Gastrocnemius medialis (tissue), 4 donors: ENCODE data around the gene SLC2A14. TPM values are rescaled to one million over a fixed set of nuclear protein-coding genes. Genes with fewer than 3 reads are reported as not detected.
"Not testable (repeated sequence)": the region's sequence is repeated elsewhere in the genome, so short reads cannot be mapped to it uniquely, and the experiment has no call there.

Experiments used
- ATAC-seq, 2 donors: fragments of 150-250 bp; one replicate each; pipeline ENCODE4 v1.9.1; 2016
- DNase-seq, 2 donors: peaks; one replicate each; pipeline ENCODE4 v3.0.0-alpha.2; 2019
- H3K27ac ChIP-seq, 4 donors: fragments of 200-600 bp; sonication (generic); 1 replicate in 1 of 4; 2 replicates in 3 of 4; pipeline ENCODE4 v1.5.1; 2016 to 2018; ENCODE audit warnings: mild to moderate bottlenecking in 2 of 4, moderate library complexity in 1 of 4
- H3K27me3 ChIP-seq, 3 donors: fragments of 200-600 bp; sonication (generic) in 2 of 3; 1 replicate in 1 of 3; 2 replicates in 2 of 3; pipeline versions ENCODE4 v1.5.1 to v1.6.0; 2016 to 2019; ENCODE audit warnings: mild to moderate bottlenecking in 1 of 3, moderate library complexity in 1 of 3
- H3K36me3 ChIP-seq, 2 donors: fragments of 200-600 bp; sonication (generic) in 1 of 2; one replicate each; pipeline ENCODE4 v1.5.1; 2017 to 2018
- H3K4me1 ChIP-seq, 2 donors: fragments of 200-600 bp; sonication (generic) in 1 of 2; one replicate each; pipeline ENCODE4 v1.5.1; 2016 to 2017; ENCODE audit warnings: mild to moderate bottlenecking in 2 of 2
- H3K4me3 ChIP-seq, 4 donors: fragments of 200-600 bp; sonication (generic) in 3 of 4; 1 replicate in 1 of 4; 2 replicates in 3 of 4; pipeline ENCODE4 v1.5.1; 2016 to 2019; ENCODE audit warnings: mild to moderate bottlenecking in 2 of 4
- H3K9me3 ChIP-seq, 3 donors: fragments of 200-600 bp; sonication (generic) in 2 of 3; 1 replicate in 1 of 3; 2 replicates in 2 of 3; pipeline ENCODE4 v1.5.1; 2016 to 2019
- POLR2A ChIP-seq, 2 donors: fragments of 450-650 bp; IDR thresholded peaks; one replicate each; pipeline ENCODE4 v1.6.1; 2017; ENCODE audit warnings: antibody characterized with exemption in 2 of 2, mild to moderate bottlenecking in 2 of 2, moderate library complexity in 2 of 2
- in situ Hi-C, 4 donors: fragments of 200-750 bp; cut with MboI; loops; one replicate each; pipeline versions ENCODE4 v1.15.0 to v1.8.0; 2017; ENCODE audit warnings: low sequenced_read_pairs in 4 of 4
- intact Hi-C: fragments of 100-400 bp; cut with DNase I; formaldehyde crosslinking; loops from one replicate; pipeline ENCODE4 v1.15.1; 2023; ENCODE audit warnings: low total_unique reads
- total RNA-seq, 4 donors: library from RNA; depleted of rRNA; stranded (reverse); fragments of >200 nt; gene quantifications; one replicate each; pipeline versions ENCODE4 v1.1.0 to v1.2.3, GENCODE V29; 2016
- TF ChIP-seq, protein P1 (sequence below), 5 experiments: fragments of 450-650 bp in 3 of 5; fragments of 200-600 bp in 2 of 5; sonication (generic) in 2 of 5; IDR thresholded peaks in 4 of 5; conservative IDR thresholded peaks in 1 of 5; 1 replicate in 4 of 5; 2 replicates in 1 of 5; pipeline ENCODE4 v1.5.1; 2016 to 2019; ENCODE audit warnings: antibody characterized with exemption in 5 of 5, mild to moderate bottlenecking in 3 of 5, moderate library complexity in 3 of 5

The SLC2A14 gene
- total RNA-seq, 4 donors from 2014 or later, result not detected

DNA sequence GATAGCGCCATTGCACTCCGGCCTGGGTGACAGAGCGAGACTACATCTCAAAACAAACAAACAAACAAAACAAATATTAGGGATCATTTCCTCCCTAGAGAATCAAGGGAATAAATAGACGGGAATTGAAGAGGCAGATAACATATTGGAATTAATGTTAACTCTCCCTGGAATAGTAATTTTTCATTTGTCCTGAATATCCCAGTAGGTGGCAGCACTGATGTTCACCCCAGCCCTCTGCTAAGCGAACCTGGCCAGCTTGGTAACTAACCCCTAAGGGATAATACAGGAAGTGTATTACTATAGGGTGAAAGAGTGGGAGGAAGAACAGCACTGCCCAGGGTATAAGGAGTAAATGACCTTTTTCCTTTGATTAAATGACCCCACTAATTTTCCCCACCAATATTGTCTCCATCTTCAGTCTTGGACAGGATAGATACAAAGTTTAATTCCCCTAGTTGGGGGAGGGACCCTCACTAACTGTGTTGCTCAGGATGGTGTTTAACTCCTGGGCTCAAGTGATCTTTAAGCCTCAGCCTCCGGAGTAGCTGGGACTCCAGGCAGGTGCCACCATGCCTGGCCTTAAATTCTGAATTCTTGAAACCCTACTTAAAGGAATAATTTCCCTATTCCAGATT, 40.5 kb downstream of the SLC2A14 start:
- Histone ChIP-seq H3K27me3 (no peaks in the 10 kb centered on the region), H3K9me3 (no peaks in the 10 kb centered on the region), H3K36me3 (no peaks in the 10 kb centered on the region), H3K4me3 (no peak overlapping the region), H3K4me1 (no peaks in the 10 kb centered on the region), H3K27ac (no peak overlapping the region)
- intact Hi-C loops, result no loop called here
- ATAC-seq (no peak), DNase-seq (no peak)
- TF ChIP-seq, protein P1, sequence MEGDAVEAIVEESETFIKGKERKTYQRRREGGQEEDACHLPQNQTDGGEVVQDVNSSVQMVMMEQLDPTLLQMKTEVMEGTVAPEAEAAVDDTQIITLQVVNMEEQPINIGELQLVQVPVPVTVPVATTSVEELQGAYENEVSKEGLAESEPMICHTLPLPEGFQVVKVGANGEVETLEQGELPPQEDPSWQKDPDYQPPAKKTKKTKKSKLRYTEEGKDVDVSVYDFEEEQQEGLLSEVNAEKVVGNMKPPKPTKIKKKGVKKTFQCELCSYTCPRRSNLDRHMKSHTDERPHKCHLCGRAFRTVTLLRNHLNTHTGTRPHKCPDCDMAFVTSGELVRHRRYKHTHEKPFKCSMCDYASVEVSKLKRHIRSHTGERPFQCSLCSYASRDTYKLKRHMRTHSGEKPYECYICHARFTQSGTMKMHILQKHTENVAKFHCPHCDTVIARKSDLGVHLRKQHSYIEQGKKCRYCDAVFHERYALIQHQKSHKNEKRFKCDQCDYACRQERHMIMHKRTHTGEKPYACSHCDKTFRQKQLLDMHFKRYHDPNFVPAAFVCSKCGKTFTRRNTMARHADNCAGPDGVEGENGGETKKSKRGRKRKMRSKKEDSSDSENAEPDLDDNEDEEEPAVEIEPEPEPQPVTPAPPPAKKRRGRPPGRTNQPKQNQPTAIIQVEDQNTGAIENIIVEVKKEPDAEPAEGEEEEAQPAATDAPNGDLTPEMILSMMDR (IDR thresholded peaks at IDR 0.05 in 4 of 5, conservative IDR thresholded peaks at IDR 0.05 in 1 of 5), result peak in 1 of 5 experiments; percentile 23
- TF ChIP-seq POLR2A (IDR thresholded peaks at IDR 0.05), result no peak
- in situ Hi-C loops, result no loop called here

DNA sequence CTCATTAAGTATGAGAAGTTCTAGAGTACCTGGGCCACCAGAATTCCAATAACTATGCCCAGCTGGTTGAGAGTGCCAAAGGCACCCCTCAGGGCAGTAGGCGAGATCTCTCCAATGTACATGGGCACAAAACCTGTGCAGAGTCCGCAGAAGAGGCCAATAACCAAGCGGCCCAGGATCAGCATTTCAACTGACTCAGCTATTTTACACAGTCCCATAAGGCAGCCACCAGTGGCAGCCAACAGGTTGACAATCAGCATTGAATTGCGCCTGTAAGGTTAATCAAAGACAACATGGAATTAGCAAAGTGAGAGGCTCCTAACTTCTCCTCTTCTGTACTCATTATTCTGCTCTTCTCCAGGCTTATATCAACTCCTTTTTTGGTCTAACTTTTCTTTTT, 43.0 kb downstream of the SLC2A14 start:
- H3K4me1 ChIP-seq, ATAC-seq, H3K4me3 ChIP-seq, H3K27ac ChIP-seq, H3K36me3 ChIP-seq, in situ Hi-C loops, H3K9me3 ChIP-seq, DNase-seq, H3K27me3 ChIP-seq, intact Hi-C loops: not testable (repeated sequence)

GRCh38 chr12:7825754-7826153, 47.0 kb downstream of the SLC2A14 start:
- DNase-seq, H3K4me3 ChIP-seq, H3K9me3 ChIP-seq, in situ Hi-C loops, H3K4me1 ChIP-seq, ATAC-seq, H3K27me3 ChIP-seq, intact Hi-C loops, H3K36me3 ChIP-seq, H3K27ac ChIP-seq: not testable (repeated sequence)

DNA sequence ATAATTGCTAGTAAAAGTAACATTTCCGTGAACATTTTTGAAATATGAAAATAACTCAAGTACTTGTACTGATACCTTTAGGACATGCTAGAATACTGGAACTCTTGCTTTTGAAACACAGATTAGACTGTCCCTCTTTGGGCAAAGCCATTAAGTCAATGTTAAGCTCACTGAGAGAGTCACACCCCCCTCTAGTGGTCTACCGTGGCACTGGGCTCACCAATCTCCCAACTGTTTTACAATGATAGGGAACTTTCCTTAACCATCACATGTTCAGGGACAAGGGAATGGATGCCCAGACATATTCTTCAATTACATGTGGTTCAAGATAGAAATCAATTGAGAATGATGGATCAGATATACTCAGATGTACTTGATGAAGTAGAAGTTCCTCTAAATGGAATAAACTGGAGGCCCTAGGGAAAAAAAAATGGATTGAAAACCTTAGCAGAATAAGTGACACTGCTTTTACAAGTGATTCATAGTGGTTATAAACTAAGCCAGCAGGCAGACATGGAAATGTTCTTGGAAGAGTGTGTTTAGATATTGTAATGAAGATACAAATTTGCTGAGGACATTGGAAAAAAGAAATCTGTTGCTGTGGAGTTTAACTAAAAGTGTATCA, 65.7 kb downstream of the SLC2A14 start:
- in situ Hi-C loops (loop anchor here in 2 of 4 donors (10.0 kb wide), 1 partner anchor 132 kb away; no protein-coding TSS in a partner anchor), intact Hi-C loops (no loop called here)
- no peaks in the 10 kb centered on the region for H3K4me1 ChIP-seq
- no peak overlapping the region for H3K27ac ChIP-seq
- ATAC-seq (no peak), DNase-seq (no peak)
- H3K4me3 ChIP-seq, result no peak overlapping the region
- TF ChIP-seq, protein P1 (IDR thresholded peaks at IDR 0.05 in 4 of 5, conservative IDR thresholded peaks at IDR 0.05 in 1 of 5), result peak in 3 of 5 experiments; percentile 22 to 64 (median 49)
- no peak for TF ChIP-seq POLR2A (IDR thresholded peaks at IDR 0.05)
- H3K27me3 ChIP-seq, result no peaks in the 10 kb centered on the region
- H3K36me3 ChIP-seq, result no peaks in the 10 kb centered on the region
- no peaks in the 10 kb centered on the region for H3K9me3 ChIP-seq

DNA sequence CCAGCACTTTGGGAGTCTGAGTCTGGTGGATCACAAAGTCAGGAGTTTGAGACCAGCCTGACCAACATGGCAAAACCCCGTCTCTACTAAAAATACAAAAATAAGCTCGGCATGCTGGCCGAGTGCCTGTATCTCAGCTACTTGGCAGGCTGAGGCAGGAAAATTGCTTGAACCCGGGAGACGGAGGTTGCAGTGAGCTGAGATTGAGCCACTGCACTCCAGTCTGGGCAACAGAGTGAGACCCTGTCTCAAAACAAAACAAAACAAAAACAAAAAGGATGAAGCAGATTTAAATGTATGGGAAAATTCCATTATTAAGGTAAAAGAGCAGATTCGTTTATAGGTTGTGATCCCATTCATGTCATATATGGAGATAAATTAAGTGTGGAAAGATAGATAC, 66.4 kb downstream of the SLC2A14 start:
- DNase-seq, H3K9me3 ChIP-seq, intact Hi-C loops, H3K36me3 ChIP-seq, H3K27me3 ChIP-seq, H3K4me1 ChIP-seq, H3K27ac ChIP-seq, H3K4me3 ChIP-seq, ATAC-seq: not testable (repeated sequence)
- in situ Hi-C loops, result loop anchor here in 2 of 4 donors (10.0 kb wide), 1 partner anchor 132 kb away; no protein-coding TSS in a partner anchor

- Histone ChIP-seq H3K4me1 (no peaks in the 10 kb centered on the region), H3K27ac (no peak overlapping the region), H3K27me3 (no peaks in the 10 kb centered on the region), H3K36me3 (no peaks in the 10 kb centered on the region), H3K4me3 (no peak overlapping the region), H3K9me3 (no peaks in the 10 kb centered on the region)
- intact Hi-C loops, result no loop called here
- DNase-seq (no peak), ATAC-seq (no peak)
- in situ Hi-C loops, result loop anchor here in 2 of 4 donors (10.0 kb wide), 1 partner anchor 127 kb away; no protein-coding TSS in a partner anchor
- no peak for TF ChIP-seq POLR2A (IDR thresholded peaks at IDR 0.05)
- TF ChIP-seq, protein P1 (IDR thresholded peaks at IDR 0.05 in 4 of 5, conservative IDR thresholded peaks at IDR 0.05 in 1 of 5), result no peak
Observed at GRCh38 chr12:7801460-7801859, 71.3 kb downstream of the SLC2A14 start.

GRCh38 chr12:7798750-7799308, 73.9 kb downstream of the SLC2A14 start:
- intact Hi-C loops, ATAC-seq, H3K36me3 ChIP-seq: not testable (repeated sequence)

More at GRCh38 chr12:7798750-7799308, 73.9 kb downstream of the SLC2A14 start:
- H3K9me3 ChIP-seq, H3K27me3 ChIP-seq, DNase-seq, in situ Hi-C loops, H3K27ac ChIP-seq, H3K4me1 ChIP-seq, H3K4me3 ChIP-seq: not testable (repeated sequence)
